ENCODE data around the gene DCP2.

The DCP2 gene

DNA sequence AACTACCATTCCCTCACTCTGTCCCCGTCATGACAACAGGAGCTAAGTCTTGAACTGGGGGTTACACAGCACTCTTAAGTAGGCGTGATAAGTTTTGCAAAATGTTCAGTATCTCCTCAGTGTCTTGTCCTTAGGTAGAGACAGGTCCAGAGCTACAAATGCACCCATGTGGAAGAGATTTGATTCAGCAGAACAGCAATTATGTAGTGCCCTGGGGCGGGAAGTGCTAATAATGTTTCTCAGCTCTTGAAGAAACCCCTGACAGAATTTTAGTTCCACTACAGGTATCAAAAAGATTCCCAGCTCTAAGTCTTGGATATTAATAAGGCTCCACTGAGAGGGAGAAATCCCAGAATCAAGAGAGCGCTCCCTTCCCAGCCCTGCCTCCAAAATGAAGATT lies 49.6 kb downstream of the DCP2 start:
- H3K27ac ChIP-seq (ENCODE audit: extremely low read depth, low read depth, low read length), result no peak overlapping the region
- peaks cover 5% of the 10 kb centered on the region for H3K4me1 ChIP-seq (ENCODE audit: control insufficient read depth, insufficient read depth, low read length)
- H3K4me3 ChIP-seq (ENCODE audit: low read depth, low read length), result no peak overlapping the region
- TF ChIP-seq REPIN1 (tag by site-specific recombination; IDR thresholded peaks at IDR 0.05; ENCODE audit: low read depth) (no peak), ZNF768 (tag by site-specific recombination; IDR thresholded peaks at IDR 0.05) (no peak), ZNF221 (tag by site-specific recombination; IDR thresholded peaks at IDR 0.05; ENCODE audit: borderline replicate concordance) (no peak), ZNF311 (tag by site-specific recombination; IDR thresholded peaks at IDR 0.05; ENCODE audit: borderline replicate concordance) (no peak), ZBTB10 (tag by site-specific recombination; IDR thresholded peaks at IDR 0.05) (no peak), ZFP3 (tag by site-specific recombination; IDR thresholded peaks at IDR 0.05; ENCODE audit: low read depth) (no peak), GFI1B (tag by site-specific recombination; IDR thresholded peaks at IDR 0.05) (no peak)
- ChIA-PET POLR2A (no interaction called here), CTCF (interaction anchor here (0.6 to 2.0 kb wide), 4 partner anchors 18 to 311 kb away, joined by 3 to 7 read pairs (median 4); no protein-coding TSS in a partner anchor)
- H3K9me3 ChIP-seq (ENCODE audit: control insufficient read depth, insufficient read depth, low read depth, low read length), result no peaks in the 10 kb centered on the region
- H3K36me3 ChIP-seq (ENCODE audit: control insufficient read depth in 2 of 2, insufficient read depth in 1 of 2, low read length in 2 of 2), result peaks cover 9 to 60% of the 10 kb centered on the region in 2 experiments

GRCh38 chr5:113027015-113027414 lies 50.4 kb downstream of the DCP2 start:
- H3K36me3 ChIP-seq (ENCODE audit: control insufficient read depth in 2 of 2, insufficient read depth in 1 of 2, low read length in 2 of 2), result peaks cover 4 to 60% of the 10 kb centered on the region in 2 experiments
- TF ChIP-seq, protein P1, sequence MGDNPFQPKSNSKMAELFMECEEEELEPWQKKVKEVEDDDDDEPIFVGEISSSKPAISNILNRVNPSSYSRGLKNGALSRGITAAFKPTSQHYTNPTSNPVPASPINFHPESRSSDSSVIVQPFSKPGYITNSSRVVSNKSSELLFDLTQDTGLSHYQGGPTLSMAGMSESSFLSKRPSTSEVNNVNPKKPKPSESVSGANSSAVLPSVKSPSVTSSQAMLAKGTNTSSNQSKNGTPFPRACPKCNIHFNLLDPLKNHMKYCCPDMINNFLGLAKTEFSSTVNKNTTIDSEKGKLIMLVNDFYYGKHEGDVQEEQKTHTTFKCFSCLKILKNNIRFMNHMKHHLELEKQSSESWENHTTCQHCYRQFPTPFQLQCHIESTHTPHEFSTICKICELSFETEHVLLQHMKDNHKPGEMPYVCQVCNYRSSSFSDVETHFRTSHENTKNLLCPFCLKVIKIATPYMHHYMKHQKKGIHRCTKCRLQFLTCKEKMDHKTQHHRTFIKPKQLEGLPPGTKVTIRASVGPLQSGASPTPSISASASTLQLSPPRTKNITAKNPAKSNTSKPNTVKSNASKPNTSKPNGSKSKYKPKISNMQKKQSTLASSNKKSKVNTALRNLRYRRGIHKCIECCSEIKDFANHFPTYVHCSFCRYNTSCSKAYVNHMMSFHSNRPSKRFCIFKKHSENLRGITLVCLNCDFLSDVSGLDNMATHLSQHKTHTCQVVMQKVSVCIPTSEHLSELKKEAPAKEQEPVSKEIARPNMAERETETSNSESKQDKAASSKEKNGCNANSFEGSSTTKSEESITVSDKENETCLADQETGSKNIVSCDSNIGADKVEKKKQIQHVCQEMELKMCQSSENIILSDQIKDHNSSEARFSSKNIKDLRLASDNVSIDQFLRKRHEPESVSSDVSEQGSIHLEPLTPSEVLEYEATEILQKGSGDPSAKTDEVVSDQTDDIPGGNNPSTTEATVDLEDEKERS (tag by site-specific recombination; IDR thresholded peaks at IDR 0.05), result no peak
- TF ChIP-seq, protein P2, sequence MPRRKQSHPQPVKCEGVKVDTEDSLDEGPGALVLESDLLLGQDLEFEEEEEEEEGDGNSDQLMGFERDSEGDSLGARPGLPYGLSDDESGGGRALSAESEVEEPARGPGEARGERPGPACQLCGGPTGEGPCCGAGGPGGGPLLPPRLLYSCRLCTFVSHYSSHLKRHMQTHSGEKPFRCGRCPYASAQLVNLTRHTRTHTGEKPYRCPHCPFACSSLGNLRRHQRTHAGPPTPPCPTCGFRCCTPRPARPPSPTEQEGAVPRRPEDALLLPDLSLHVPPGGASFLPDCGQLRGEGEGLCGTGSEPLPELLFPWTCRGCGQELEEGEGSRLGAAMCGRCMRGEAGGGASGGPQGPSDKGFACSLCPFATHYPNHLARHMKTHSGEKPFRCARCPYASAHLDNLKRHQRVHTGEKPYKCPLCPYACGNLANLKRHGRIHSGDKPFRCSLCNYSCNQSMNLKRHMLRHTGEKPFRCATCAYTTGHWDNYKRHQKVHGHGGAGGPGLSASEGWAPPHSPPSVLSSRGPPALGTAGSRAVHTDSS (tag by site-specific recombination; IDR thresholded peaks at IDR 0.05), result no peak
- TF ChIP-seq YY1 (tag by site-specific recombination; IDR thresholded peaks at IDR 0.05) (no peak), ZNF692 (tag by site-specific recombination; IDR thresholded peaks at IDR 0.05) (no peak), ZNF768 (tag by site-specific recombination; IDR thresholded peaks at IDR 0.05) (no peak), ZBTB26 (tag by site-specific recombination; optimal IDR thresholded peaks at IDR 0.05) (no peak), ZSCAN23 (tag by site-specific recombination; IDR thresholded peaks at IDR 0.05) (no peak), ZNF658 (tag by site-specific recombination; IDR thresholded peaks at IDR 0.05) (no peak), ZNF354C (tag by site-specific recombination; IDR thresholded peaks at IDR 0.05; ENCODE audit: borderline replicate concordance, low read depth) (no peak), ZFP37 (tag by site-specific recombination; IDR thresholded peaks at IDR 0.05) (no peak), ZNF157 (tag by site-specific recombination; IDR thresholded peaks at IDR 0.05) (no peak)
- TF ChIP-seq, protein P3, sequence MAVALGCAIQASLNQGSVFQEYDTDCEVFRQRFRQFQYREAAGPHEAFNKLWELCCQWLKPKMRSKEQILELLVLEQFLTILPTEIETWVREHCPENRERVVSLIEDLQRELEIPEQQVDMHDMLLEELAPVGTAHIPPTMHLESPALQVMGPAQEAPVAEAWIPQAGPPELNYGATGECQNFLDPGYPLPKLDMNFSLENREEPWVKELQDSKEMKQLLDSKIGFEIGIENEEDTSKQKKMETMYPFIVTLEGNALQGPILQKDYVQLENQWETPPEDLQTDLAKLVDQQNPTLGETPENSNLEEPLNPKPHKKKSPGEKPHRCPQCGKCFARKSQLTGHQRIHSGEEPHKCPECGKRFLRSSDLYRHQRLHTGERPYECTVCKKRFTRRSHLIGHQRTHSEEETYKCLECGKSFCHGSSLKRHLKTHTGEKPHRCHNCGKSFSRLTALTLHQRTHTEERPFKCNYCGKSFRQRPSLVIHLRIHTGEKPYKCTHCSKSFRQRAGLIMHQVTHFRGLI (tag by site-specific recombination; IDR thresholded peaks at IDR 0.05), result no peak
- TF ChIP-seq, protein P4, sequence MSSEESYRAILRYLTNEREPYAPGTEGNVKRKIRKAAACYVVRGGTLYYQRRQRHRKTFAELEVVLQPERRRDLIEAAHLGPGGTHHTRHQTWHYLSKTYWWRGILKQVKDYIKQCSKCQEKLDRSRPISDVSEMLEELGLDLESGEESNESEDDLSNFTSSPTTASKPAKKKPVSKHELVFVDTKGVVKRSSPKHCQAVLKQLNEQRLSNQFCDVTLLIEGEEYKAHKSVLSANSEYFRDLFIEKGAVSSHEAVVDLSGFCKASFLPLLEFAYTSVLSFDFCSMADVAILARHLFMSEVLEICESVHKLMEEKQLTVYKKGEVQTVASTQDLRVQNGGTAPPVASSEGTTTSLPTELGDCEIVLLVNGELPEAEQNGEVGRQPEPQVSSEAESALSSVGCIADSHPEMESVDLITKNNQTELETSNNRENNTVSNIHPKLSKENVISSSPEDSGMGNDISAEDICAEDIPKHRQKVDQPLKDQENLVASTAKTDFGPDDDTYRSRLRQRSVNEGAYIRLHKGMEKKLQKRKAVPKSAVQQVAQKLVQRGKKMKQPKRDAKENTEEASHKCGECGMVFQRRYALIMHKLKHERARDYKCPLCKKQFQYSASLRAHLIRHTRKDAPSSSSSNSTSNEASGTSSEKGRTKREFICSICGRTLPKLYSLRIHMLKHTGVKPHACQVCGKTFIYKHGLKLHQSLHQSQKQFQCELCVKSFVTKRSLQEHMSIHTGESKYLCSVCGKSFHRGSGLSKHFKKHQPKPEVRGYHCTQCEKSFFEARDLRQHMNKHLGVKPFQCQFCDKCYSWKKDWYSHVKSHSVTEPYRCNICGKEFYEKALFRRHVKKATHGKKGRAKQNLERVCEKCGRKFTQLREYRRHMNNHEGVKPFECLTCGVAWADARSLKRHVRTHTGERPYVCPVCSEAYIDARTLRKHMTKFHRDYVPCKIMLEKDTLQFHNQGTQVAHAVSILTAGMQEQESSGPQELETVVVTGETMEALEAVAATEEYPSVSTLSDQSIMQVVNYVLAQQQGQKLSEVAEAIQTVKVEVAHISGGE (tag by site-specific recombination; conservative IDR thresholded peaks at IDR 0.05; ENCODE audit: low read depth), result no peak

More at GRCh38 chr5:113027015-113027414, 50.4 kb downstream of the DCP2 start:
- Histone ChIP-seq H3K27ac (ENCODE audit: extremely low read depth, low read depth, low read length) (no peak overlapping the region), H3K9me3 (ENCODE audit: control insufficient read depth, insufficient read depth, low read depth, low read length) (no peaks in the 10 kb centered on the region), H3K4me1 (ENCODE audit: control insufficient read depth, insufficient read depth, low read length) (peaks cover 5% of the 10 kb centered on the region), H3K4me3 (ENCODE audit: low read depth, low read length) (no peak overlapping the region)
- POLR2A ChIA-PET, result no interaction called here
- CTCF ChIA-PET, result no interaction called here

Data from HEK293 (cell line).